Retinal pigment epithelial cell (primary cell): ENCODE measurements around the gene WDR41.

Experiments used
- DNase-seq: peaks from one replicate; pipeline ENCODE4 v3.0.0-alpha.2; 2010; ENCODE audit warnings: low read depth
- H3K4me3 ChIP-seq: 2 replicates; pipeline ENCODE4 v1.5.1; 2011; ENCODE audit warnings: mild to moderate bottlenecking, low read length, control low read depth, moderate library complexity
- TF ChIP-seq, protein P1 (sequence below): conservative IDR thresholded peaks from 2 replicates; pipeline ENCODE4 v1.5.1; 2011; ENCODE audit warnings: low read depth, low read length, control low read depth, inconsistent platforms

Gene WDR41

DNA sequence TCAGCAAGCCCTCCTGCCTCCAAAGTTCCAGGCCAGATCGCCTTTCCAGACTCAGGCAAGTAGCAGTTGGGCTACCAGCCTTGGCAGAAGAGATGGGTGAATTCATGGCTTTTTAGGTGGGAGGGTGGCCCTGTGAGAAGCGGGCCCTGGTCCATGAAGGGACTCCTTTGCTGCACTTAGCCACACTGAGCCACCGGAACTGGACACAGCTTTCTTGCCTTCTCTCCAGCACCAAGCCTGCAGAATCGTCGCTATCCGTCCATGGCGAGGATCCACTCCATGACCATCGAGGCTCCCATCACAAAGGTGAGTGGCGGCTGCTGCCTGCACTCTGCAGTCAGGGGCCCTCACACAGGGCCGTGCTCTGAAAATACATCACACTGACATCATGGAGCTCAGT is 85.0 kb downstream of the WDR41 start:
- TF ChIP-seq, protein P1, sequence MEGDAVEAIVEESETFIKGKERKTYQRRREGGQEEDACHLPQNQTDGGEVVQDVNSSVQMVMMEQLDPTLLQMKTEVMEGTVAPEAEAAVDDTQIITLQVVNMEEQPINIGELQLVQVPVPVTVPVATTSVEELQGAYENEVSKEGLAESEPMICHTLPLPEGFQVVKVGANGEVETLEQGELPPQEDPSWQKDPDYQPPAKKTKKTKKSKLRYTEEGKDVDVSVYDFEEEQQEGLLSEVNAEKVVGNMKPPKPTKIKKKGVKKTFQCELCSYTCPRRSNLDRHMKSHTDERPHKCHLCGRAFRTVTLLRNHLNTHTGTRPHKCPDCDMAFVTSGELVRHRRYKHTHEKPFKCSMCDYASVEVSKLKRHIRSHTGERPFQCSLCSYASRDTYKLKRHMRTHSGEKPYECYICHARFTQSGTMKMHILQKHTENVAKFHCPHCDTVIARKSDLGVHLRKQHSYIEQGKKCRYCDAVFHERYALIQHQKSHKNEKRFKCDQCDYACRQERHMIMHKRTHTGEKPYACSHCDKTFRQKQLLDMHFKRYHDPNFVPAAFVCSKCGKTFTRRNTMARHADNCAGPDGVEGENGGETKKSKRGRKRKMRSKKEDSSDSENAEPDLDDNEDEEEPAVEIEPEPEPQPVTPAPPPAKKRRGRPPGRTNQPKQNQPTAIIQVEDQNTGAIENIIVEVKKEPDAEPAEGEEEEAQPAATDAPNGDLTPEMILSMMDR = no peak
- DNase-seq = no peak
- no peak overlapping the region for H3K4me3 ChIP-seq

- no peak overlapping the region for H3K4me3 ChIP-seq
- no peak for DNase-seq
- TF ChIP-seq, protein P1 = no peak
These were observed 89.3 kb downstream of the WDR41 start for GRCh38 chr5:77402796-77403195.

DNA sequence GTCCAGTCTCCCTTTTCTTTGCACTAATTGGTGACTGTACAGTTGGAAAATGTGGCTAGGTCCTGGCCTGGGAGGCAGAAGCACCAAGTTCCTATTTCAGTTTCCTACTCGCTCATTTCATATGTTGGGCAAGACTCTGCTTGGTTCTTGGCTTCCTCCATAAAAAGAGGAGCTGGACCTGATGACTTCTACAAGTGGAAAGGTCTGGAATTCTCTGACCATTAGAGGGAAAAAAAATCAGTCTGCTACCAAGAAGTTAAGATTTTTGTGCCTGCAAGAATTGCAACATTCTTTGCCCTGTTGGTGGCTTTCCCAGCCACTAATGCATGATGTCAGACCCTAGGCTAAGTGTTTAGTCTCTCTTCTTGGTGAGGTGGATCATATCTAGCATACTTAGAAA is 91.5 kb downstream of the WDR41 start:
- DNase-seq = no peak
- TF ChIP-seq, protein P1 = no peak
- H3K4me3 ChIP-seq = no peak overlapping the region

DNA sequence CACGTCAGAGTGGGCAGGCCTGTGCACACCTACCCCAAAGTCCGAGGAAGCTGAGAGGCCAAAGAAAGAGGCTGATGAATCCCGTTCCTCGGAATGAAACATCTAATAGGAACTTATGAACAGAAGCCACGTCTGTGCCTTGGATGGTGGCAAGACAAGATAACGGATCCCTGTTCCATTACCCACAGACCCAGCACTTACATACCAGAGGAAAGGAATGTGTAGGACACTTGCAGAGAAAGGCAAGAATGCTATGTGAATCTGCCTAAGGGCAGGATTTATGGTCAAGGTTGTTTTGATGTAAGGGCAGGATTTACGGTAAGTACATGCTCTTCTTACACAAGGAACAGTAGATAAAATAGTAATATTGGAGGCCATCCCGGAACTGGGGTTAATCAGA is 93.2 kb downstream of the WDR41 start:
- no peak for DNase-seq
- no peak overlapping the region for H3K4me3 ChIP-seq
- TF ChIP-seq, protein P1 = no peak

DNA sequence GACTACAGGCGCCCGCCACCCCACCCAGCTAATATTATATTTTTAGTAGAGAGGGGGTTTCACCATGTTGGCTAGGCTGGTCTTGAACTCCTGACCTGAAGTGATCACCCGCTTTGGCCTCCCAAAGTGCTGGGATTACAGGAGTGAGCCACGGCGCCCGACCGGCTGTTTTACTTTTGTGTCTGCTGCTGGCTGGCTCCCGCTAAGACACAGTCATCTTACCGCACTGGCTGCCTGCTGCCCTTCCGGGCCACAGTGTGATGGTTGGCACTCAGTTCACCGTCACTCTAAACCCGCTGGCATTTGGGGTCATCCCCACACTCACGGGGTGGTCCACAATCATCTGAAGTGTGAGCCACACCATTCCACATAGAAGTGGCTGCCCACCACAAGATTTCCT is 93.7 kb downstream of the WDR41 start:
- H3K4me3 ChIP-seq = no peak overlapping the region
- DNase-seq = no peak
- TF ChIP-seq, protein P1 = no peak

DNA sequence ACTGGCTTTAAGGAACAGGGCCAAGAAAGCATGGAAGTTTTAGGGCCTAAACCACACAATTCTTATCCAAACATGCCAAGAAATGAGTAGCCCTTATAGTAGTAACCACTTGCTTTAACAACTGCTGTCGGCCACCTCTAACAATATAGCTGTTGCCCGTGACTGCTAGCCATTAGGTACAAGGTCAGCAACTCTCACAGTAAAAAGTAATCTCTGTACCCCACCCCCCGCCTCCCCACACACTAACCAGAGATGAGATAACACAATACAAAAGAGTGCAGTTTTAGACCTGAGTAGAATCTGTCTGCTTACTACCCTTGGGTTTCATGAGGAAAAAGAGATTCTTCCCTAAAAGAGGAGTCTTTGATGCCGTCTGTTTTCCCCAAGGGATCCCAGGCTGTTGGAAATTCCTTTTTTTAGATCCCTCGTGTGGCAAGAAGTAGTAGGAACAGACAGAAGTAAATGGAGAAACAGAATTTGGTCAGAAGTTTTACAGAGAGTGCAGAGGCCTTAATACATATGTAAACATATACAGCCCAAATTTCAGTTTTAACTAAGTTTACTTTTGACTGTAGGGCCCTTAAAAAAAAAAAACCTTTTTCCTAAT is 94.3 kb downstream of the WDR41 start:
- H3K4me3 ChIP-seq = no peak overlapping the region
- TF ChIP-seq, protein P1 = no peak
- DNase-seq = no peak

GRCh38 chr5:77396017-77396416 is 96.1 kb downstream of the WDR41 start:
- DNase-seq = no peak
- no peak overlapping the region for H3K4me3 ChIP-seq
- TF ChIP-seq, protein P1 = no peak
